HG03097 (cell line): ENCODE data around the gene GAL3ST1.

Experiments
- ATAC-seq: cut with Tn5 transposase; IDR thresholded peaks from one replicate; pipeline ENCODE4 v1.9.1; 2021; ENCODE audit not compliant: unreplicated experiment, low FRiP score

GAL3ST1 gene

DNA sequence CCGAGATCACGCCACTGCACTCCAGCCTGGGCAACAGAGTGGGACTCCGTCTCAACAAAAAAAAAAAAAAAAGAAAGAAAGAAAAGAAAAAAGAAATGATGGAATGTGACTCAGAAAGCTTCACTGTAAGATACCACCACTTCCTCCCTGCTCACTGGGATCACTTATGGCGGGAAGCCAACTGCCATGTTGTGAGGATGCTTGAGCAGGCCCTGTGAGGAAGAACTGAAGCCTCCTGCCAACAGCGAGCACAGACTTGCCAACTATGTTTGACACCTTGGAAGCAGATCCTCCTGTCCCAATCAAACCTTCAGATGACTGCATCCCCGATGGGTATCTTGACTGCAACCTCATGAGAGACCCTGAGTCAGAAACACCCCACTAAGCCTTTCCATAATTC, 36.2 kb downstream of the GAL3ST1 start:
- no peak for ATAC-seq

DNA sequence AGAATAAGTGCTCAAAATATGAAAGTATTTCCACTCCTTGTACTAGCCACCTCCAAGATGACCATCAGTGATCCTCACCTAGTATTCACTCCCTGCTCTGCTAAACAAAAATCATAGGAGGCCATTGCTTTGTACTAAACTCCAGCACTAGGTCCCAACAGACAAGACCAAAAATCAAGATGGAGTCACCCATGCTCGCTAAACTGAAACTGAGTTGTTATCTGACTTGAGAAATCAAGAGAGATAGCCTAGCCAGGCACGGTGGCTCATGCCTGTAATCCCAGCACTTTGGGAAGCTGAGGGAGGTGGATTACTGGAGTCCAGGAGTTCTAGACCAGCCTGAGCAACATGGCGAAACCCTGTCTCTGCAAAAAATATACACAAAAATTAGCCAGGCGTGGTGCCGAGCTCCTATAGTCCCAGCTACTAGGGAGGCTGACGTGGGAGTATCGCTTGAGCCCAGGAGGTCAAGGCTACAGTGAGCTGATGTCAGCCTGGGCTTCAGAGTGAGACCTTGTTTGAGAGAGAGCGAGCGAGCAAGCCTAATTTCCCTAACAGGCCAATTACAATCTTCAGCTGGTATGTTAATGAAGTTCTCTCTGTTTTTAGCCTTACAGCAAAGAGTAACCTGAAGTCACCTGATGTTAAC, 37.3 kb downstream of the GAL3ST1 start:
- ATAC-seq, result no peak

DNA sequence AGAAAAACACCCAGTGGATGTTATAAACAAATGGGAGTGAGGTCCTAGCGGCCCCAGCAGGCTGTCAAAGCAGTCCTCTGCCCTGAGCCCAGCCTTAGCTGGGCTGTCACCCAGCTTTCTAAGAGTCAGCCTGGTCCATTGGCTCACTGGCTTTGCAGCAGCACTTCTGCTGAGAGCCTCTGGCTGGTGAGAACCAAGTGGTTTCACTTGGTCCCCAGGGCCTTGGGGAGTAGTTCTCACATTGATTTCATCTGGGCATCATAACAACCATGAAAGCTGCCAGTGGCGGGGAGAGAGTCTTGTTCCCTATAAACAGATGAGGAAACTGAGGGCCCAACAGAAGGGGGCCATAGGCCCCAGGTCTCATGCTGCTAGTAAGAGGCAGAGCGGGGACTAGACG, 39.3 kb downstream of the GAL3ST1 start:
- no peak for ATAC-seq

DNA sequence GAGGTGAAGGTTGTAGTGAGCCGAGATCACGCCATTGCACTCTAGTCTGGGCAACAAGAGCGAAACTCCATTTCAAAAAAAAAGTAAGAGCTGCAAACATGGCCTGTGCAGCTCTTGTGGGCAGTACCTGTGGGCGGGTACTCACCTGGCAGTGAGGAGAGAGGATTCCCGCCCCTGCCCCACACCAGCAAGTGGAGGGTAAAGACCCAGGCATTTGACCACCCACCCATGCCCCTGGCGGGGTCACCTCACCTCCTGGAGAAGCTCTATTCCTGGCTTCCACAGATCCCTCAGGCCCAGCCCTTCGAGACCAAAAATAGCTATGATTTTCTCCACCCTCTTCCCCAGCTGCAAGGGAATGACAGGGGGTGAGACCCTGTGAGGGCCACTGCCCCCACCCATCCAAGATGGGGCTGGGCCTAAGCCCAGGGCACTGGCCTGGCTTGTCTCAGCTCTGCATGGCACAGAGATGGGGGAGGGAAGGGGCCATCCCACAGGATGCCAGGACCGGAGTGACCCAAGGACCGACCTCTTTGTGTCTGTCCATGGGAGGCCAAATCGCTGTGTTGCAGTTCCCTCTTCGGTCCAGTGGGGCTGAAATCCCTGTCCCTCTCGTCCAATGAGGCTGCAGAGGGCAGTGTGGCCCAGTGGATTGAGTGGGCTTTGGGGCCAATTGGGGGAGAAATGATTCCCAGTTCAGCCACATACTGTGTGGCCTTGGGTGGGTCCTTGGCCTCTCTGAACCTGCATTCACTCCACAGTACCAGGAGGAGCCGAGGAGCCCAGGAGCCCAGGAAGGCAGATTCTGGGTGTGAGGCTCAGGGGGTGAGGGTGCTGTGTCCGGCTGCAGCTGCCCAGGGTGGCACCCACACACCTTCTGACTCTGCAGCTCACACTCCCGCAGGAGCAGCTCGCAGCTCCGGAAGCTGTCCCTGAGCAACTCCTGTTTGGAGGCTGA, 42.5 kb downstream of the GAL3ST1 start:
- no peak for ATAC-seq

DNA sequence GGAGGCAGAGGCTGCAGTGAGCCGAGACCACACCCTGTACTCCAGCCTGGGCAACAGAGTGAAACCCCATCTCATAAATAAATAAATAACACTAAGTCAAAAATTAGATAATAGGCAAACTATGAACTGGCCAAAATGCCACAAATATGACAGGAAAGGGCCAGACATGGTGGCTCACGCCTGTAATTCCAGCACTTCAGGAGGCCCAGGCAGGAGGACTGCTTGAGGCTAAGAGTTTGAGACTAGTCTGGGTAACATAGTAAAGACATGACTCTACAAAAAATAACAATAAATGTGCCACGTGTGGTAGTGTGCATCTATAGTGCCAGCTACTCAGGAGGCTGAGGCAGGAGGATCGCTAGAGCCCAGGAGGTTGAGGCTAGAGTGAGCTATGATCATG, 47.8 kb downstream of the GAL3ST1 start:
- no peak for ATAC-seq

DNA sequence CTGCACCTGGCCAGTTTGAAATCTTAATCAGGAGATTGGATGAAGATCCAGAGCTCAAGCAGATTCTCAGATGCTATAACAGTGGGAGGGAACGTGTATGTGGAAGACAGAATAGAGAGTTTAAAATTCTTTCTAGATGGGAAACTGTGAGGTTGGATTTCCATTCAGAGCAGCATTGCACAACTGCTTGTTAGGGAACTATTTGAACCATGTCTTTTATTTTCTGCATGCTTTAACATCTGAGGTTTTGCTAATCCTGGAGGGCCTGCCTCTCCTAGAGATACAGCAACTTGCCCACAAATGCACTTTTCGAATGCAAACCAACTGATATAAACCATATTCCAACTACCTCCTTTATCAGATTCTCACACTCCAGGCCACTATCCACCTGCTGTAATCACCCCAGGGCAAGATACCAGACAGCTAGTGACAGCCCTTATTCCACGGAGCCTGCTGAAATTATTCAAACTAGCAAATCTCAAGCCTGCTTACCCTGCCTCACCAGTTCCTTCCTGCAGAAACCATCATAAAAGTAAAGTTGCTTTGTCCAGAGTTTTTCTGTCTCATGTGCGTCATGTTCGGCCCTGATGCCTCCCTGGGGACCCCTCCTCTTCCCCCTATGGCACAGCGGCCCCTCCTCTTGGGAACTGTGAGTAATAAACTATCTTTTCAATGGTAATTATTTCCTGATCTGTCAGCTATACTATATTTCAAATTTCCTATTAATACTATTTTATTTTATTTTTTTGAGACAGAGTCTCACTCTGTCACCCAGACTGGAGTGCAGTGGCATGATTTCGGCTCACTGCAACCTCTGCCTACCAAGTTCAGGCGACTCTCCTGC, 50.6 kb downstream of the GAL3ST1 start:
- no peak for ATAC-seq

- ATAC-seq, result no peak
Measured at GRCh38 chr22:30521368-30522156, 52.9 kb downstream of the GAL3ST1 start.

DNA sequence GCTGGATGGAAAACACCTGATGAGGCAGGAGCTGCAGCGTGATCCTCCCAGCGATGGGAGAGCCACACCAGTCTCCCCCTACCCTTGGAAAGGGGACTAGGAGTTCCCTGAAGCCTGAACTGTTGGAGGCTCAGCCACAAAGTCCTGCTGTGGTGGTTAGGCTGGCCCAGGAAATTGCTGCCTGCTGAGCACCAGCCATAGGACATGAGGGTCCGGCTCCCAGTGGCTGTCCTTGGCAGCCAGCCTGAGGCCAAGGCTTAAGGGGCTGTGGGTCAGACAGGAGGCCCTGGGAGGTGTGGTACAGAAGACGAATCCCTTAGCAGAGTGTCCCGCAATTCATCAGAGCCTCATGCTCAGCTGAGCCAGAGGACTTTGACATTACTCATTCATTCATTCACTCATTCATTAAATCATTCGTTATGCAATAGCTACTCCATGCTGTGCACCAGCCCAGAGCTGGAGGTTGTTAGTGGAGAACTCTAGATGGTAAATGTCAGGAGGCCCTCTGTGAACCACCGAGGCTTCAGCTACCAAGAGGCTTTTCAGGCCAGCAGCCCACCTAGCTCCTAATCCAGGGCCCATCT, 54.5 kb downstream of the GAL3ST1 start:
- no peak for ATAC-seq

GRCh38 chr22:30516731-30517130, 57.7 kb downstream of the GAL3ST1 start:
- no peak for ATAC-seq

- ATAC-seq, result no peak
Measured at GRCh38 chr22:30516273-30516672, 58.2 kb downstream of the GAL3ST1 start.

- no peak for ATAC-seq
Measured at GRCh38 chr22:30514252-30514651, 60.2 kb downstream of the GAL3ST1 start.

DNA sequence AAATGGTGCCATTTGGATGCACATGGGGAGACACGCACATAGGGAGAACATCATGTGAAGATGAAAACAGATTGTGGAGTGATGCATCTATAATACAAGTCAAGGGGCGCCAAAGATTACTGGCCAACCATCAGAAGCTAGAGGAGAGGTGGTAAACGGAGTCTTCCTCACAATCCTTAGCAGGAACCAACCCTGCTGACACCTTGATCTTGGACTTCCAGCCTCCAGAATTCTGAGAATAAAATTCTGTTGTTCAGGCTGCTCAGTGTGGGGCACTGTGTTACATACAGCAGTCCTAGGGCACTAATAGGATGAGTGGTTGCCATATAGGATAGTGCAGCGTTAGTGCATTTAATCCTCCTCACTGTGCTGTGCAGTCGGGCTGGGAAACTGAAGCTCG, 61.0 kb downstream of the GAL3ST1 start:
- no peak for ATAC-seq

GRCh38 chr22:30511911-30512310, 62.6 kb downstream of the GAL3ST1 start:
- no peak for ATAC-seq

DNA sequence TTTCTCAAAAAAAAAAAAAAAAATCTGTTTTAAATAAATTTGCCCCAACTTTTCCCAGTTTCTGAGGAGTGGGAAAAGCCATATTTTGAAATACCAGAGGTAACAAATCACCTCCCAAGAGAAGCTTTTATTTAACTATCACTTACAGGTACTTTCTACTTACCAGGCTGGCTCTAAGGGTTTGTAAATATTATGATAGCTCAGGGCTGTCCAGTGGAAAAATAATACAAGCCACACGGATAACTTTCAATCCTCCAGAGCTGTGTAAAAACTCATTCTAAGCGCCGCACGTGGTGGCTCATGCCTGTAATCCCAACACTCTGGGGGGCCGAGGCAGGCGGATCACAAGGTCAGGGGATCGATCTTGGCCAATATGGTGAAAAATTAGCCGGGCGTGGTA, 63.4 kb downstream of the GAL3ST1 start:
- no peak for ATAC-seq

GRCh38 chr22:30508216-30508615, 66.2 kb downstream of the GAL3ST1 start:
- ATAC-seq, result no peak

GRCh38 chr22:30507670-30508069, 66.8 kb downstream of the GAL3ST1 start:
- no peak for ATAC-seq

GRCh38 chr22:30506507-30506968, 67.9 kb downstream of the GAL3ST1 start:
- no peak for ATAC-seq
